ENCODE measurements around the gene TUBGCP3. TPM values are rescaled to one million over a fixed set of nuclear protein-coding genes. Genes with fewer than 3 reads are reported as not detected.

The TUBGCP3 gene, protein sequence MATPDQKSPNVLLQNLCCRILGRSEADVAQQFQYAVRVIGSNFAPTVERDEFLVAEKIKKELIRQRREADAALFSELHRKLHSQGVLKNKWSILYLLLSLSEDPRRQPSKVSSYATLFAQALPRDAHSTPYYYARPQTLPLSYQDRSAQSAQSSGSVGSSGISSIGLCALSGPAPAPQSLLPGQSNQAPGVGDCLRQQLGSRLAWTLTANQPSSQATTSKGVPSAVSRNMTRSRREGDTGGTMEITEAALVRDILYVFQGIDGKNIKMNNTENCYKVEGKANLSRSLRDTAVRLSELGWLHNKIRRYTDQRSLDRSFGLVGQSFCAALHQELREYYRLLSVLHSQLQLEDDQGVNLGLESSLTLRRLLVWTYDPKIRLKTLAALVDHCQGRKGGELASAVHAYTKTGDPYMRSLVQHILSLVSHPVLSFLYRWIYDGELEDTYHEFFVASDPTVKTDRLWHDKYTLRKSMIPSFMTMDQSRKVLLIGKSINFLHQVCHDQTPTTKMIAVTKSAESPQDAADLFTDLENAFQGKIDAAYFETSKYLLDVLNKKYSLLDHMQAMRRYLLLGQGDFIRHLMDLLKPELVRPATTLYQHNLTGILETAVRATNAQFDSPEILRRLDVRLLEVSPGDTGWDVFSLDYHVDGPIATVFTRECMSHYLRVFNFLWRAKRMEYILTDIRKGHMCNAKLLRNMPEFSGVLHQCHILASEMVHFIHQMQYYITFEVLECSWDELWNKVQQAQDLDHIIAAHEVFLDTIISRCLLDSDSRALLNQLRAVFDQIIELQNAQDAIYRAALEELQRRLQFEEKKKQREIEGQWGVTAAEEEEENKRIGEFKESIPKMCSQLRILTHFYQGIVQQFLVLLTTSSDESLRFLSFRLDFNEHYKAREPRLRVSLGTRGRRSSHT
- total RNA-seq = 10 to 100 TPM; 45.5 to 47.0 TPM

DNA sequence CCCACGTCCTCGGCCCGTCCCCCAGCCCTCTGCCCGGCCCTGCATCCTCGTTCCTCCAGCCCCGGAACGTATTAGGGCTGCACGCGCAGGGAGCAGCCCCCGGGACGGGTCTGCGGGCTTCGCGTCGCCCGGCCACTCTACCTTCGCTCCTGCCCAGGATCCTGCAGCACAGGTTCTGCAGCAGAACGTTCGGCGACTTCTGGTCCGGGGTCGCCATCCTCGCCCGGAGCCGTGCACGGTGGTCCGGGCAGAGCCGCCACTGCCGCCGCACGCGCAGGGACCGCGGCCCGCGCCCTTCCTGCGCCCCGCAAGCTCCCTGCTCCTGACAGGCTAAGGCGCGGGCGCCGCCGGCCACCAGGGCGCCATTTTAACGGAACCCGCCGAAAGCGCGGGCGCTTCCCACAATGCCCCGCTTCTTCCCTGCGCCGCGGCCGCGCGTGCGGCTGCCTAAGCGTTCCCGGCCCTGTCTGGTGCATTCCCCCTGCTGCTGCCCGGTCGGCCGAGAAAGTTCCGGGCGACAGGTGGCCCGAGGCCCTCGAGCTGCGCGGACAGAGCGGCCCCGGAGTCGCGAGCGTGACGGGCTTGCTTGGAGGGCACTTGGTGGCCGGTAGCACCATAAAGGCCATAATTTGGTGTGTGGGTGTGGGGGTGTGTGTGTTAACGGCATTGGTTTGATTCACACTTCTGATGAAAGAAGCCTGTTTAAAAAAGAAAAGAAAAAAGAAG, at the start of gene TUBGCP3:
TSS of gene TUBGCP3 (minus strand) at position 390 of the 726 bp plus-strand sequence. CDS start at position 217, 173 bp downstream.

Other genes starting within 250 kb of the TUBGCP3 start
- gene SPACA7, start 211.8 kb downstream of the TUBGCP3 start, total RNA-seq = not detected
- 10 to 100 TPM; 70.4 to 73.2 TPM for gene ATP11A, start 101.9 kb upstream of the TUBGCP3 start, total RNA-seq